Stimulated activated naive CD4-positive, alpha-beta T cell treated with Interleukin-2 at 50 U/mL for 16 hours (primary cell): ENCODE results near the gene CDH6.

ENCODE experiments used
- DNase-seq: peaks from one replicate; lab custom pipeline; 2025; lab: John Stamatoyannopoulos, UW

Gene CDH6

GRCh38 chr5:31193591-31194467 lies at the start of gene CDH6:
Gene CDH6 (plus strand): TSS chr5:31193686. CDS start chr5:31267474, 73,788 bp downstream.
- no peak for DNase-seq

- no peak for DNase-seq
These were observed 49.1 kb upstream of the CDH6 start for GRCh38 chr5:31144364-31144763.

- DNase-seq, result no peak
These were observed 44.5 kb upstream of the CDH6 start for GRCh38 chr5:31148959-31149475.

GRCh38 chr5:31153521-31153920 lies 40.0 kb upstream of the CDH6 start:
- no peak for DNase-seq

GRCh38 chr5:31156631-31157160 lies 36.8 kb upstream of the CDH6 start:
- DNase-seq, result no peak

GRCh38 chr5:31157720-31158119 lies 35.8 kb upstream of the CDH6 start:
- DNase-seq, result no peak

GRCh38 chr5:31158686-31159085 lies 34.8 kb upstream of the CDH6 start:
- no peak for DNase-seq

- DNase-seq, result no peak
These were observed 31.7 kb upstream of the CDH6 start for GRCh38 chr5:31161781-31162181.

- no peak for DNase-seq
These were observed 27.8 kb upstream of the CDH6 start for GRCh38 chr5:31165729-31166128.

GRCh38 chr5:31169379-31169778 lies 24.1 kb upstream of the CDH6 start:
- no peak for DNase-seq

GRCh38 chr5:31172881-31173280 lies 20.6 kb upstream of the CDH6 start:
- DNase-seq, result no peak

- DNase-seq, result no peak
These were observed 19.9 kb upstream of the CDH6 start for GRCh38 chr5:31173614-31174013.

- DNase-seq, result no peak
These were observed 12.0 kb upstream of the CDH6 start for GRCh38 chr5:31181376-31181987.

GRCh38 chr5:31182136-31182535 lies 11.3 kb upstream of the CDH6 start:
- no peak for DNase-seq

- DNase-seq, result no peak
These were observed 7.5 kb upstream of the CDH6 start for GRCh38 chr5:31185951-31186350.

GRCh38 chr5:31186672-31187267 lies 6.7 kb upstream of the CDH6 start:
- DNase-seq, result no peak

- no peak for DNase-seq
These were observed 5.9 kb upstream of the CDH6 start for GRCh38 chr5:31187591-31187990.

GRCh38 chr5:31192442-31192841 lies 1.0 kb upstream of the CDH6 start:
- DNase-seq, result no peak

GRCh38 chr5:31193116-31193515 lies 370 bp upstream of the CDH6 start:
- DNase-seq, result no peak

- DNase-seq, result no peak
These were observed 955 bp downstream of the CDH6 start for GRCh38 chr5:31194468-31194813.

- no peak for DNase-seq
These were observed 1.5 kb downstream of the CDH6 start for GRCh38 chr5:31194892-31195555.

- DNase-seq, result no peak
These were observed 2.8 kb downstream of the CDH6 start for GRCh38 chr5:31196309-31196708.
